ES-I3 (cell line): Measurements from ENCODE around the gene CCNG2.

ENCODE experiments used
- H3K36me3 ChIP-seq: 2 replicates; pipeline ENCODE4 v1.6.1; 2013; ENCODE audit warnings: mild to moderate bottlenecking, low read length, control low read depth, moderate library complexity; ENCODE audit not compliant: insufficient read depth
- H3K4me1 ChIP-seq: 2 replicates; pipeline ENCODE4 v1.6.1; 2013; ENCODE audit warnings: mild to moderate bottlenecking, control low read depth, low read length; ENCODE audit not compliant: insufficient read depth
- H3K9ac ChIP-seq: 2 replicates; pipeline ENCODE4 v1.6.1; 2013; ENCODE audit warnings: low read depth, mild to moderate bottlenecking, low read length, moderate library complexity
- H3K9me3 ChIP-seq: 2 replicates; pipeline ENCODE4 v1.6.1; 2013; ENCODE audit warnings: mild to moderate bottlenecking, low read length, moderate library complexity; ENCODE audit not compliant: control insufficient read depth, insufficient read depth

CCNG2 gene

GRCh38 chr4:77194989-77195388 is 38.0 kb downstream of the CCNG2 start:
- no peaks in the 10 kb centered on the region for H3K36me3 ChIP-seq
- no peak overlapping the region for H3K9ac ChIP-seq
- H3K4me1 ChIP-seq, result no peaks in the 10 kb centered on the region; the same call in 1 of the 2 replicates
- H3K9me3 ChIP-seq, result no peaks in the 10 kb centered on the region

GRCh38 chr4:77196866-77197265 is 39.9 kb downstream of the CCNG2 start:
- Histone ChIP-seq H3K36me3 (no peaks in the 10 kb centered on the region), H3K9ac (no peak overlapping the region), H3K9me3 (no peaks in the 10 kb centered on the region), H3K4me1 (no peaks in the 10 kb centered on the region; the same call in 1 of the 2 replicates)

- no peaks in the 10 kb centered on the region; the same call in 1 of the 2 replicates for H3K4me1 ChIP-seq
These were observed 40.4 kb downstream of the CCNG2 start for GRCh38 chr4:77197361-77197760.

GRCh38 chr4:77197831-77198230 is 40.8 kb downstream of the CCNG2 start:
- Histone ChIP-seq H3K36me3 (no peaks in the 10 kb centered on the region), H3K4me1 (no peaks in the 10 kb centered on the region; the same call in 1 of the 2 replicates), H3K9ac (no peak overlapping the region), H3K9me3 (no peaks in the 10 kb centered on the region)

More at GRCh38 chr4:77197361-77197760, 40.4 kb downstream of the CCNG2 start:
- Histone ChIP-seq H3K9me3 (no peaks in the 10 kb centered on the region), H3K9ac (no peak overlapping the region), H3K36me3 (no peaks in the 10 kb centered on the region)

GRCh38 chr4:77199276-77199675 is 42.3 kb downstream of the CCNG2 start:
- no peak overlapping the region for H3K9ac ChIP-seq
- H3K36me3 ChIP-seq, result no peaks in the 10 kb centered on the region
- no peaks in the 10 kb centered on the region for H3K9me3 ChIP-seq
- no peaks in the 10 kb centered on the region for H3K4me1 ChIP-seq

- Histone ChIP-seq H3K4me1 (no peaks in the 10 kb centered on the region), H3K9ac (no peak overlapping the region), H3K36me3 (no peaks in the 10 kb centered on the region), H3K9me3 (no peaks in the 10 kb centered on the region)
These were observed 42.7 kb downstream of the CCNG2 start for GRCh38 chr4:77199701-77200100.

- Histone ChIP-seq H3K4me1 (no peaks in the 10 kb centered on the region), H3K9ac (no peak overlapping the region), H3K36me3 (no peaks in the 10 kb centered on the region), H3K9me3 (no peaks in the 10 kb centered on the region)
These were observed 44.3 kb downstream of the CCNG2 start for GRCh38 chr4:77201343-77201742.

GRCh38 chr4:77201857-77202256 is 44.9 kb downstream of the CCNG2 start:
- Histone ChIP-seq H3K9ac (no peak overlapping the region), H3K36me3 (no peaks in the 10 kb centered on the region), H3K4me1 (no peaks in the 10 kb centered on the region), H3K9me3 (no peaks in the 10 kb centered on the region)

- H3K9ac ChIP-seq, result no peak overlapping the region
- H3K36me3 ChIP-seq, result no peaks in the 10 kb centered on the region
- no peaks in the 10 kb centered on the region for H3K4me1 ChIP-seq
- no peaks in the 10 kb centered on the region for H3K9me3 ChIP-seq
These were observed 45.5 kb downstream of the CCNG2 start for GRCh38 chr4:77202491-77202890.

GRCh38 chr4:77203380-77204197 is 46.6 kb downstream of the CCNG2 start:
- Histone ChIP-seq H3K9me3 (no peaks in the 10 kb centered on the region), H3K4me1 (no peaks in the 10 kb centered on the region), H3K9ac (no peak overlapping the region), H3K36me3 (no peaks in the 10 kb centered on the region)

- H3K36me3 ChIP-seq, result no peaks in the 10 kb centered on the region
- no peaks in the 10 kb centered on the region for H3K4me1 ChIP-seq
- H3K9me3 ChIP-seq, result no peaks in the 10 kb centered on the region
- no peak overlapping the region for H3K9ac ChIP-seq
These were observed 47.6 kb downstream of the CCNG2 start for GRCh38 chr4:77204621-77205020.

GRCh38 chr4:77209012-77209411 is 52.0 kb downstream of the CCNG2 start:
- no peak overlapping the region for H3K9ac ChIP-seq
- H3K36me3 ChIP-seq, result no peaks in the 10 kb centered on the region
- no peaks in the 10 kb centered on the region for H3K4me1 ChIP-seq
- no peaks in the 10 kb centered on the region for H3K9me3 ChIP-seq

- Histone ChIP-seq H3K9me3 (no peaks in the 10 kb centered on the region), H3K36me3 (no peaks in the 10 kb centered on the region), H3K9ac (no peak overlapping the region)
These were observed 52.9 kb downstream of the CCNG2 start for GRCh38 chr4:77209936-77210335.

GRCh38 chr4:77215107-77215506 is 58.1 kb downstream of the CCNG2 start:
- no peaks in the 10 kb centered on the region for H3K4me1 ChIP-seq
- H3K9me3 ChIP-seq, result no peaks in the 10 kb centered on the region
- H3K36me3 ChIP-seq, result no peaks in the 10 kb centered on the region
- H3K9ac ChIP-seq, result no peak overlapping the region

More at GRCh38 chr4:77209936-77210335, 52.9 kb downstream of the CCNG2 start:
- H3K4me1 ChIP-seq, result no peaks in the 10 kb centered on the region

GRCh38 chr4:77217526-77217925 is 60.5 kb downstream of the CCNG2 start:
- no peaks in the 10 kb centered on the region for H3K9me3 ChIP-seq
- no peaks in the 10 kb centered on the region for H3K4me1 ChIP-seq
- H3K9ac ChIP-seq, result no peak overlapping the region
- no peaks in the 10 kb centered on the region for H3K36me3 ChIP-seq
